GM20000 (cell line): Measurements from ENCODE around the gene RIPOR2.

Experiments
- DNase-seq: peaks from one replicate; pipeline ENCODE4 v3.0.0; 2012; ENCODE audit warnings: low spot score
- TF ChIP-seq, protein P1 (sequence below): IDR thresholded peaks from 2 replicates; pipeline ENCODE4 v1.5.1; 2012; ENCODE audit warnings: mild to moderate bottlenecking, control low read depth; ENCODE audit errors: extremely low read depth, missing control alignments

RIPOR2 gene

DNA sequence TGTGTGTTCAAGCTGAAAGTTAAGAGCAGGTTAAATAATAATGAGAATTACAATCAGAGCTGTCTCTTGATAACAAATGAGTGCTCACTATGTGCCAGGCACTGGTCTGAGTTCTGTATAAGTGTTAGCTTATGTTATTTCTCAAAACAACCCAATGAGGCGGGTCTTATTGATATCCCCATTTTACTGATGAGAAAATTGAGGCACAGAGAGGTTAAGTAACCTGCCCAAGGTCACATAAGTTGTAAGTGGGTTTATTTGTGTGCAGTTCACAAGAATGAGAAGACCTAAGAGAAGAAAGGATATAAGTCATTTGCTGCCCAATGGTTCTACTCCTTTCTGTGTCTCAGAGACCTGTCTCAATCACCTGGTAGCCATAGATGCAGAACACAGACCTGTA is 103.0 kb downstream of the RIPOR2 start:
- no peak for DNase-seq
- TF ChIP-seq, protein P1, sequence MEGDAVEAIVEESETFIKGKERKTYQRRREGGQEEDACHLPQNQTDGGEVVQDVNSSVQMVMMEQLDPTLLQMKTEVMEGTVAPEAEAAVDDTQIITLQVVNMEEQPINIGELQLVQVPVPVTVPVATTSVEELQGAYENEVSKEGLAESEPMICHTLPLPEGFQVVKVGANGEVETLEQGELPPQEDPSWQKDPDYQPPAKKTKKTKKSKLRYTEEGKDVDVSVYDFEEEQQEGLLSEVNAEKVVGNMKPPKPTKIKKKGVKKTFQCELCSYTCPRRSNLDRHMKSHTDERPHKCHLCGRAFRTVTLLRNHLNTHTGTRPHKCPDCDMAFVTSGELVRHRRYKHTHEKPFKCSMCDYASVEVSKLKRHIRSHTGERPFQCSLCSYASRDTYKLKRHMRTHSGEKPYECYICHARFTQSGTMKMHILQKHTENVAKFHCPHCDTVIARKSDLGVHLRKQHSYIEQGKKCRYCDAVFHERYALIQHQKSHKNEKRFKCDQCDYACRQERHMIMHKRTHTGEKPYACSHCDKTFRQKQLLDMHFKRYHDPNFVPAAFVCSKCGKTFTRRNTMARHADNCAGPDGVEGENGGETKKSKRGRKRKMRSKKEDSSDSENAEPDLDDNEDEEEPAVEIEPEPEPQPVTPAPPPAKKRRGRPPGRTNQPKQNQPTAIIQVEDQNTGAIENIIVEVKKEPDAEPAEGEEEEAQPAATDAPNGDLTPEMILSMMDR: no peak

DNA sequence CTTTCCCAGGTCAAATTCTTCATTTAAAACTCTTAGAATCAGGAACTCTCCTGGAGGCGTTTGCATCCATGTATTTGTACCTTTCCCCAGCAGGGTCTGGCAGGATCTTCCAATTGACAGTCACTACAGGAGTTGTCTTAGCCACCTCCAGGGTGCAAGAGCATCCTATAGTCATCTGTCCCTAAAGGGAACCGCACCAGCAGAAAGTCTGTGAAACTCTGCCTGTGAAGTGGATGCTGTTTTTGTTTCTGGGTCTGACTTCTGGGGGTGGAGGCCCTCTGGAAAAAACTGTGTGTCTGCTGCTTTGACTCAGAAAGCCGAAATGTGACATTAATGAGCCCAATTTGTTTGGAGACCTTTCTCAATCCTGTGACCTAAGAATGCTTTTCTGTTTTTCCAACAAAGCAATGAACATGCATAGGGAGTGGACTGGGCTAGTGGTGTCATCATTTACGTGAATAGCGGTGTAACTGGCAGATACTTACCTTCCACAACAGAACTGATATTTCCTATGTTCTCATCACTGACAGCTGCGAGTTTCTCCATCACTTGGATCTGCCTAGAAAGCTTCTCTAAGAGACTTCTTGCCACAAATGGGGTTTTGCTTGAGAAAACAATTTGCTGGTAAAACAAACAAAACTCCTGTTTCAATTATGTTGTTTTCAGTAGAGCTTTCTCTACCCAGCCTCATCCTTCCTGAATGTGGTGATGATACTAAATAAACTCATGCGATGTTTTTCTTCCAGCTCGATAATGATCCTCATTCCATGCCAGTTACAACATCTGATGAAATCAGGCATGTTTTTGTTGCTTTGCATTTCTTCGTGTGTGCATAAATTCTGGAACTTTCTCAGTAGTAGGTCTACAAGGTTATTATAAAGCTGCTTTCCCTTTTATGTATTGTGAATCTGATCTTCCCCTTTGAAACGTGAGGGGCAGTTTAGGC is 103.7 kb downstream of the RIPOR2 start:
- TF ChIP-seq, protein P1: no peak
- DNase-seq: no peak

DNA sequence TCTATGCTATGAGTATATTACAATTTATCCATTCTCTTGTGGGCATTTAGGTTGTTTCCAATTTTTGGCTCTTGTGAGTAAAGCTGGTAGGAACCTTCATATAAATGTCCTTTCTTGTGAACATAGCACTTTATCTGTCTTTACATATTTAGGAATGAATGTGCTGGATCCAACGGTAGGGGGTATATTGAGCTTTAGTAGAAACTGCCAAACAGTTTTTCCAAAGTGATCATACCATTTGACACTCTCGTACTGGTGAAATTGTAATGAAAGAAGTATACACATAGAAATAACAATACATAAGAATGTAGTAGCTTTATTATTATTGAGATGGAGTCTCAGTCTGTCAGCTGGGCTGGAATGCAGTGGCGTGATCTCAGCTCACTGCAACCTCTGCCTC is 106.1 kb downstream of the RIPOR2 start:
- no peak for DNase-seq
- TF ChIP-seq, protein P1: no peak

DNA sequence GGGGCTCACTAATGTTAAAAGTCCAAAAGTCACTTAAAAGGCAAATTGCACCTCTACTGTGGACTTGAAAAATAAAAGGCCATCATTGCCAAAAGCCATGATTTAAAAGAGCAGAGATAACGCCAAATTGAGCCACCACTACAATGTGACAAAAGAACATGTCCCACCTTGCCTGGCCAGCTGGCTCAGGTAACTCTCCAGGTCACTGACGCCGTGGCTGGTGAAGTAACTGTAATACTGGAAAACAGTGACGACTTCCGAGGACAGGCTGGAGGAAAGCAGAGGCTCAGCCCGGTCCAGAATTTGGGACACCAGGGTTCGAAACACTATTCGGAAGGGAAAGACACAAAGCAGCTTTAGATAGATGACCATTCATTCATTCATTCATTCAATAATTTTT is 107.8 kb downstream of the RIPOR2 start:
- DNase-seq: no peak
- TF ChIP-seq, protein P1: no peak

DNA sequence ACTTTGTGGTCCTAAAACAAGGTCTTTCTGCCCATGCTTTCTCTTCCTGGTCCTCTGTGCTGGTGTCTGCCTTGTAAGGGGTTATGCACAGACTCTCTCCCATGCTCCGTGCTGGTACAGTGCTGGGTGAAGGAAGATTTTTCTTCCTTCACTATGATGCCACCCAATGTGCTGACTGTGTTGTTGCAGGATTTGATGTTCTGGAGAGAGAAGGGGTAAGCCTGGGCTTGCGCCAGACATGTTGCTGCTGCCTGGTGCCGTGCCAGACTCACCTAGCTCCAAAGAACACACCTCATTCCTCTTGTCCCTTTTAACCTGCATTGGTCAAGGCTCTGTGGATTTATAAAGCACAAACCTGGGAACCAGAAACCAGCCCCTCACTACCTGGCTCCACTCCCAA is 108.6 kb downstream of the RIPOR2 start:
- DNase-seq: no peak

DNA sequence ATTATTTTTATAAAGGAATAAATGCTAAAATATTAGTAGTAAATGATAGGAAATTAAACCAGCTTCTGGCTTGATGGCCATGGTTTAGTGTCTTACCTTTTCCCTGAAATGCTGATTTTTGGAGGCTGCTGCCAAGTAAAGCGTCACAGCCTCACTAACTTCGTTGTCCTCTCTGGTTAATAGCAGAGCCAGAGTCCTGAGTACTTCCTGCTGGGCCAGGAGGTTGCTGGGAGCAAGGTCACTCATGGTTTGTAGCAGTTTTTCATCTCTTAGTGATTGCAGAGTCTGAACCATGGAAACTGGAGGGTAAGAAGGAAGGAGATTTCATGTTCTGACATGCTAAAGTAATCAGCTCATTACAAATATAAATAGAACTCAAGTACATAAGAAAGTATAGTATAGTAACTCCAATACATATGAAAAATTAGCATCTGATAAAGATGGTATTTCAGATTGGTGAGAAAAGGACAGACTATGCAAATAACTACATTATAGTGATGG is 110.6 kb downstream of the RIPOR2 start:
- no peak for DNase-seq
- TF ChIP-seq, protein P1: no peak

More for the DNA sequence above, 108.6 kb downstream of the RIPOR2 start:
- TF ChIP-seq, protein P1: no peak

DNA sequence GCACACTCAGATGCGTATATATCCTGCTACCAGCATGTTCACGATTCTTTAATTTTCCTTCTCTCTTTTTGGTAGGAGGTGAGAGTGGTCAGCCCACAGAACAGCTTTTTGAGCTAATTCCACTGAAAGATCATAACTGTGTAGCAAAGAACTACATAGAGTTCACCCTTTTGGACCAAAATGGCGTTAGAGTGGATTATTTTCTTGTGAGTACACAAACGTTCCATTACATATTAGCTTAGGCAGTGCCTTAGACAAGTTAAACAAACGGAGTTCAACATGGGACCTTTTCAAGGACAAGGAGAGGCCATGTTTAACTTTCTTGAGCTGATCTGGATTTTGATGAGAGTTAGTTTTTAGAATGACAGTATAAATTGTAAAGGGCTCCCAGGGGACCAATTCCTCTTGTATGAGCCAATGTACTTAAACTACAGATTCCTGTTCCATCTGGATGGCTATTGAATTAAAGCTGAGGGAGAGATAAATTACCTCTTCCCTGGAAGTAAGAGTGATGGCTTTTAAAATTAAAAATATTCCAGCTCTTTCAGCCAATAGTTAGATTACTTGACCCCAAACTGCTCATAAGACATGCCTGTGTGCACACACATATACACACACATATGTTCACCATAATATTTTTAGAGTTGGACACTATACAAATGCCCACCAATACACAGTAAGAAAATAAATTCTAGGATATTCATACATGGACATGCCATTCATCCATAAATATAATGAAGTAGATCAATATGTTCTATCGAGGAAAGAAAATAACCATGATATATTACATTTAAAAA is 111.4 kb downstream of the RIPOR2 start:
- no peak for DNase-seq
- TF ChIP-seq, protein P1: no peak
